Loucy (cell line): Measurements from ENCODE around the gene ARHGAP32.

ENCODE experiments used
- H2AFZ ChIP-seq: fragments of 200-600 bp; sonication (generic); 2 replicates; pipeline ENCODE4 v1.6.0; 2016; ENCODE audit warnings: antibody characterized with exemption, mild to moderate bottlenecking, low read length, moderate library complexity
- H3F3A ChIP-seq: fragments of 200-600 bp; 2 replicates; pipeline ENCODE4 v1.6.0; 2016; ENCODE audit warnings: antibody characterized with exemption, low read depth, mild to moderate bottlenecking
- H3K27me3 ChIP-seq: fragments of 200-600 bp; sonication (generic); 2 replicates; pipeline ENCODE4 v1.6.1; 2014; ENCODE audit warnings: low read length, mild to moderate bottlenecking; ENCODE audit not compliant: insufficient read depth, poor library complexity, severe bottlenecking
- H3K36me3 ChIP-seq: fragments of 200-600 bp; sonication (generic); 2 replicates; pipeline ENCODE4 v1.6.1; 2016; ENCODE audit warnings: low read length; ENCODE audit not compliant: insufficient read depth
- H3K4me1 ChIP-seq: fragments of 200-600 bp; sonication (generic); 2 replicates; pipeline ENCODE4 v1.5.1; 2014; ENCODE audit warnings: low read length, mild to moderate bottlenecking; ENCODE audit not compliant: insufficient read depth, poor library complexity, severe bottlenecking
- H3K4me2 ChIP-seq: fragments of 200-600 bp; sonication (generic); 2 replicates; pipeline ENCODE4 v1.6.0; 2014; ENCODE audit warnings: antibody characterized with exemption, low read length, low read depth, mild to moderate bottlenecking; ENCODE audit not compliant: poor library complexity, severe bottlenecking
- H3K4me3 ChIP-seq: fragments of 200-600 bp; sonication (generic); 2 replicates; pipeline ENCODE4 v1.5.1; 2014; ENCODE audit warnings: low read length, mild to moderate bottlenecking, mixed read lengths; ENCODE audit not compliant: poor library complexity, severe bottlenecking
- H3K79me2 ChIP-seq: fragments of 200-600 bp; sonication (generic); 2 replicates; pipeline ENCODE4 v1.6.1; 2014; ENCODE audit warnings: low read length; ENCODE audit not compliant: insufficient read depth
- H3K9ac ChIP-seq: fragments of 200-600 bp; sonication (generic); 2 replicates; pipeline ENCODE4 v1.6.0; 2014; ENCODE audit warnings: mild to moderate bottlenecking, low read depth, low read length, moderate library complexity; ENCODE audit not compliant: poor library complexity, severe bottlenecking
- H3K9me2 ChIP-seq: fragments of 200-600 bp; sonication (generic); replicated peaks from 2 replicates; pipeline ENCODE4 v1.6.1; 2016; ENCODE audit warnings: low read depth, low read length, mixed read lengths
- H3K9me3 ChIP-seq: fragments of 200-600 bp; sonication (generic); 2 replicates; pipeline ENCODE4 v1.6.1; 2014; ENCODE audit warnings: mild to moderate bottlenecking, antibody characterized with exemption, low read length, low read depth; ENCODE audit not compliant: insufficient read depth
- H4K20me1 ChIP-seq: fragments of 200-600 bp; sonication (generic); 2 replicates; pipeline ENCODE4 v1.6.0; 2014; ENCODE audit warnings: antibody characterized with exemption, low read length, mild to moderate bottlenecking; ENCODE audit not compliant: insufficient read depth, poor library complexity, severe bottlenecking
- EZH2phosphoT487 ChIP-seq: fragments of 200-600 bp; IDR thresholded peaks from 2 replicates; pipeline ENCODE4 v1.6.1; 2018; ENCODE audit warnings: antibody characterized with exemption, mild to moderate bottlenecking, moderate library complexity, borderline replicate concordance
- TF ChIP-seq, protein P1 (sequence below): fragments of 200-600 bp; sonication (generic); conservative IDR thresholded peaks from 2 replicates; pipeline ENCODE4 v1.5.1; 2014; ENCODE audit warnings: mild to moderate bottlenecking, antibody characterized with exemption, low read length

Gene ARHGAP32

DNA sequence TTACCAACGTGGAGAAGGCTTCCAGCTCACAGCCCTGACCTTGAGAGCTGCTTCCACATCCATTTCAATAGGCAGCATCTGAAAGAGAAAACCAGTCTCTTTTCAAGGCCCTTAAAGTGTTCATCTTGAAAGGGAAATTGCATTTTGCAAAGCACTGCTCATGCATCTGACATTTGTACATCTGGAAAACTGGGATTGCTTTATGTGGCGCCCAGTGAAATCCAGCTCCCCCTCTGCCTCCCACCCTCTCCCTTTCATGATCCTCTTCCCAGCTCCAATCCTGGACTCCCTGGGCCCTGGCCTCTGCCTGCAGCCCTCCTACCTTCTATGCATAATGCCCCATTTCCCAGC is 266.9 kb downstream of the ARHGAP32 start:
- no peak overlapping the region for H3K9ac ChIP-seq
- no peaks in the 10 kb centered on the region for H3F3A ChIP-seq
- H3K9me2 ChIP-seq = no peaks in the 10 kb centered on the region
- H3K4me3 ChIP-seq = no peak overlapping the region
- H3K79me2 ChIP-seq = no peaks in the 10 kb centered on the region
- H3K9me3 ChIP-seq = no peaks in the 10 kb centered on the region
- H3K36me3 ChIP-seq = no peaks in the 10 kb centered on the region
- no peaks in the 10 kb centered on the region for H3K27me3 ChIP-seq
- H3K4me1 ChIP-seq = no peaks in the 10 kb centered on the region
- TF ChIP-seq, protein P1, sequence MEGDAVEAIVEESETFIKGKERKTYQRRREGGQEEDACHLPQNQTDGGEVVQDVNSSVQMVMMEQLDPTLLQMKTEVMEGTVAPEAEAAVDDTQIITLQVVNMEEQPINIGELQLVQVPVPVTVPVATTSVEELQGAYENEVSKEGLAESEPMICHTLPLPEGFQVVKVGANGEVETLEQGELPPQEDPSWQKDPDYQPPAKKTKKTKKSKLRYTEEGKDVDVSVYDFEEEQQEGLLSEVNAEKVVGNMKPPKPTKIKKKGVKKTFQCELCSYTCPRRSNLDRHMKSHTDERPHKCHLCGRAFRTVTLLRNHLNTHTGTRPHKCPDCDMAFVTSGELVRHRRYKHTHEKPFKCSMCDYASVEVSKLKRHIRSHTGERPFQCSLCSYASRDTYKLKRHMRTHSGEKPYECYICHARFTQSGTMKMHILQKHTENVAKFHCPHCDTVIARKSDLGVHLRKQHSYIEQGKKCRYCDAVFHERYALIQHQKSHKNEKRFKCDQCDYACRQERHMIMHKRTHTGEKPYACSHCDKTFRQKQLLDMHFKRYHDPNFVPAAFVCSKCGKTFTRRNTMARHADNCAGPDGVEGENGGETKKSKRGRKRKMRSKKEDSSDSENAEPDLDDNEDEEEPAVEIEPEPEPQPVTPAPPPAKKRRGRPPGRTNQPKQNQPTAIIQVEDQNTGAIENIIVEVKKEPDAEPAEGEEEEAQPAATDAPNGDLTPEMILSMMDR = no peak
- TF ChIP-seq EZH2phosphoT487 = no peak
- H3K4me2 ChIP-seq = no peak overlapping the region
- no peaks in the 10 kb centered on the region for H4K20me1 ChIP-seq
- H2AFZ ChIP-seq = no peak overlapping the region

GRCh38 chr11:128924510-128925249 is 267.4 kb downstream of the ARHGAP32 start:
- Histone ChIP-seq H2AFZ (no peak overlapping the region), H3K36me3 (no peaks in the 10 kb centered on the region), H3K27me3 (no peaks in the 10 kb centered on the region)

DNA sequence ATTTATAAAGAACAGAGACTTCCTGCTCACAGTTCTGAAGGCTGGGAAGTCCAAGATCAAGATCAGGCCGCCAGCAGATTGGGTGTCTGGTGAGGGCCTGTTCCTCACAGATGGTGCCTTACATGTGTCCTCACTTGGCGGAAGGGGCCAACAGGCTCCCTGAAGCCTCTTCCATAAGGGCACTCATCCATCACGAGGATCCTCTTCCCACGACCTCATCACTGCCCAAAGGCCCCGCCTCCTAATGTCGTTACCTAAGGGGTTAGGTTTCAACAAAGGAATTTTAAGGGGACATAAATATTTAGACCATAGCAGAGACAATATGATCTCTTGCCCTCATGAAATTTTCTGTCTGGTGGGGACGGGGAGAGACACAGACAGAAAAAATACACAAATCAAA is 268.0 kb downstream of the ARHGAP32 start:
- Histone ChIP-seq H3K9ac (no peak overlapping the region), H3K4me2 (no peak overlapping the region), H3K79me2 (no peaks in the 10 kb centered on the region), H3F3A (no peaks in the 10 kb centered on the region), H2AFZ (no peak overlapping the region), H3K4me1 (peaks cover 3% of the 10 kb centered on the region), H3K9me2 (no peaks in the 10 kb centered on the region), H3K4me3 (no peak overlapping the region), H3K27me3 (no peaks in the 10 kb centered on the region), H3K36me3 (no peaks in the 10 kb centered on the region), H3K9me3 (no peaks in the 10 kb centered on the region), H4K20me1 (no peaks in the 10 kb centered on the region)
- no peak for TF ChIP-seq EZH2phosphoT487
- TF ChIP-seq, protein P1 = no peak

More at GRCh38 chr11:128924510-128925249, 267.4 kb downstream of the ARHGAP32 start:
- H3F3A ChIP-seq = no peaks in the 10 kb centered on the region
- no peaks in the 10 kb centered on the region for H3K9me3 ChIP-seq
- no peak overlapping the region for H3K9ac ChIP-seq
- no peak for TF ChIP-seq EZH2phosphoT487
- TF ChIP-seq, protein P1 = no peak
- H3K4me2 ChIP-seq = no peak overlapping the region
- no peaks in the 10 kb centered on the region for H3K79me2 ChIP-seq
- H3K9me2 ChIP-seq = no peaks in the 10 kb centered on the region
- no peaks in the 10 kb centered on the region for H4K20me1 ChIP-seq
- no peak overlapping the region for H3K4me3 ChIP-seq
- H3K4me1 ChIP-seq = no peaks in the 10 kb centered on the region
